Measurements from ENCODE around the gene DPP9. TPM values are rescaled to one million over a fixed set of nuclear protein-coding genes. Genes with fewer than 3 reads are reported as not detected.

The DPP9 gene
- total RNA-seq, 1 experiment from 2014 or later: 46.4 TPM

- H3K4me1 ChIP-seq (ENCODE audit: insufficient read depth, low read length): no peaks in the 10 kb centered on the region
- no peaks in the 10 kb centered on the region for H3K79me2 ChIP-seq (ENCODE audit: insufficient read depth, low read length)
- no peak overlapping the region for H3K9ac ChIP-seq (ENCODE audit: extremely low read depth, insufficient read length, low read length)
- no peak overlapping the region for H3K4me2 ChIP-seq (ENCODE audit: insufficient read depth, insufficient read length, low read length)
- no peak overlapping the region for H3K14ac ChIP-seq (ENCODE audit: insufficient read depth, low read length)
- Mint-ChIP-seq H3K27ac (no peak overlapping the region), H3K4me3 (no peak overlapping the region), H3K9me3 (no peaks in the 10 kb centered on the region; a peak in 1 of 5 replicates), H3K36me3 (ENCODE audit: insufficient read depth in 1 of 3, low read depth in 3 of 3) (no peaks in the 10 kb centered on the region), H3K27me3 (ENCODE audit: low read depth) (peaks cover 3% of the 10 kb centered on the region), H3K4me1 (peaks cover 8 to 21% of the 10 kb centered on the region in 2 experiments)
- no peaks in the 10 kb centered on the region for H3K23me2 ChIP-seq (ENCODE audit: insufficient read length, low read depth, low read length, poor library complexity, severe bottlenecking)
- no peak overlapping the region for H2AFZ ChIP-seq (ENCODE audit: low read length)
- no peak overlapping the region for H2BK15ac ChIP-seq (ENCODE audit: low read depth, low read length)
- H2BK20ac ChIP-seq (ENCODE audit: low read depth, low read length, poor library complexity, severe bottlenecking): no peak overlapping the region
- no peak overlapping the region for H3K23ac ChIP-seq (ENCODE audit: insufficient read length, low read depth, low read length)
- no peak overlapping the region for H3T11ph ChIP-seq (ENCODE audit: low read length)
- H3K9me3 ChIP-seq (ENCODE audit: control insufficient read depth, low read depth, low read length): no peaks in the 10 kb centered on the region
- no peak overlapping the region for H3K56ac ChIP-seq (ENCODE audit: insufficient read length, low read depth, low read length)
- H2AK5ac ChIP-seq (ENCODE audit: insufficient read length, low read length): no peak overlapping the region
- H4K20me1 ChIP-seq (ENCODE audit: control insufficient read depth, insufficient read depth, insufficient read length): no peaks in the 10 kb centered on the region
- no peak overlapping the region for H4K91ac ChIP-seq (ENCODE audit: insufficient read length, low read depth, low read length)
- no peak overlapping the region for H2BK120ac ChIP-seq (ENCODE audit: low read depth, low read length, poor library complexity, severe bottlenecking)
- TF ChIP-seq CTCF (conservative IDR thresholded peaks at IDR 0.05): no peak
- no peak overlapping the region for H2BK12ac ChIP-seq (ENCODE audit: insufficient read length, low read depth, low read length)
- H3K18ac ChIP-seq (ENCODE audit: insufficient read length, low read depth, low read length): no peak overlapping the region
- no peak for DNase-seq
- H2BK5ac ChIP-seq (ENCODE audit: insufficient read length, low read length): no peak overlapping the region
- no peak overlapping the region for H4K8ac ChIP-seq (replicated peaks; ENCODE audit: insufficient read length, low read depth, low read length)
- H3K79me1 ChIP-seq (ENCODE audit: insufficient read depth, low read depth, low read length, poor library complexity, severe bottlenecking): no peaks in the 10 kb centered on the region
- no CpG with 5 or more reads among the region's 2 CpGs for WGBS (ENCODE audit: extremely low coverage, insufficient read length, low lambda C conversion rate)
- no peak overlapping the region for H4K5ac ChIP-seq (ENCODE audit: insufficient read length, low read depth, low read length)
- no peak overlapping the region for H3K4ac ChIP-seq (ENCODE audit: low read depth, low read length)
- H3K27ac ChIP-seq (ENCODE audit: insufficient read length, low read depth, low read length): no peak overlapping the region
- H3K27me3 ChIP-seq (ENCODE audit: insufficient read depth, low read length): no peaks in the 10 kb centered on the region
Measured at GRCh38 chr19:4740092-4740491, 16.4 kb upstream of the DPP9 start.
